ENCODE measurements around the gene MYO15B. TPM values are rescaled to one million over a fixed set of nuclear protein-coding genes. Genes with fewer than 3 reads are reported as not detected.
"Not testable (repeated sequence)": the region's sequence is repeated elsewhere in the genome, so short reads cannot be mapped to it uniquely, and the experiment has no call there.

The MYO15B gene
- total RNA-seq, 1 experiment from 2014 or later = 7.1 TPM

- no peak for TF ChIP-seq CTCF (conservative IDR thresholded peaks at IDR 0.05; ENCODE audit: low read depth, low read length)
- no peak for TF ChIP-seq EZH2phosphoT487 (IDR thresholded peaks at IDR 0.05; ENCODE audit: borderline replicate concordance, low read length)
- no peak for TF ChIP-seq EZH2 (IDR thresholded peaks at IDR 0.05; ENCODE audit: low read length, unreplicated experiment)
- Histone ChIP-seq H3K36me3 (ENCODE audit: low read depth, low read length) (no peaks in the 10 kb centered on the region; the same call in 1 of the 2 replicates), H3F3A (ENCODE audit: low read length, unreplicated experiment) (no peaks in the 10 kb centered on the region), H4K20me1 (ENCODE audit: low read length) (no peaks in the 10 kb centered on the region), H3K4me2 (ENCODE audit: low read length) (no peak overlapping the region), H3K27me3 (ENCODE audit: low read length) (no peaks in the 10 kb centered on the region), H3K4me1 (ENCODE audit: insufficient read depth, low read length) (no peaks in the 10 kb centered on the region), H3K9me3 (ENCODE audit: low read length) (no peaks in the 10 kb centered on the region), H3K27ac (ENCODE audit: low read length) (no peak overlapping the region), H3K9me2 (replicated peaks; ENCODE audit: low read length) (no peaks in the 10 kb centered on the region), H2AFZ (ENCODE audit: low read length) (no peak overlapping the region), H3K9ac (ENCODE audit: low read length) (no peak overlapping the region), H3K79me2 (ENCODE audit: low read length) (no peaks in the 10 kb centered on the region), H3K4me3 (ENCODE audit: low read length) (no peak overlapping the region)
- intact Hi-C loops (cut with micrococcal nuclease) = no loop called here
- ChIA-PET CTCF (no interaction called here), POLR2A (ENCODE audit: unreplicated experiment) (no interaction called here)
- DNase-seq (no peak), ATAC-seq (no peak)
- no TSS peak for BruUV-seq (replicated peaks)
Observed at GRCh38 chr17:75575728-75576127, 11.9 kb upstream of the MYO15B start.

DNA sequence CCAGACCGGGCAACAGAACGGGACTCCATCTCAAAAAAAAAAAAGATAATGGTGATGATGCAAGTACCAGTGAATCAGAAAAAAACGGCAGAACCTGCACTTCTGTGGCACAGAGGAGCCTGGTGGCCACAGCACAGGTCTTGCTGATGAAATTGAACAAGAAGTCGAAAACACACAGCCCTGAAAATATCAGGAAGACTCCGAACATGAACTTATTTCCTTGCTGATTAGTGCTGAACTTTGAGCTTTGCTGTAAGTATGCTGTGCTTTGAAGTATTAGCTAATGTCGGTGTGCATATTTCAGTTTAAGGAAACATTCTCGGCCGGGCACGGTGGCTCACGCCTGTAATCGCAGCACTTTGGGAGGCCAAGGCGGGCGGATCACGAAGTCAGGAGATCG is 10.9 kb upstream of the MYO15B start:
- Histone ChIP-seq H3K27ac (ENCODE audit: low read length) (no peak overlapping the region), H3K4me3 (ENCODE audit: low read length) (no peak overlapping the region), H3K9ac (ENCODE audit: low read length) (no peak overlapping the region), H4K20me1 (ENCODE audit: low read length) (no peaks in the 10 kb centered on the region), H3K9me2 (replicated peaks; ENCODE audit: low read length) (no peaks in the 10 kb centered on the region), H3K4me1 (ENCODE audit: insufficient read depth, low read length) (no peaks in the 10 kb centered on the region), H2AFZ (ENCODE audit: low read length) (no peak overlapping the region), H3K4me2 (ENCODE audit: low read length) (no peak overlapping the region), H3K79me2 (ENCODE audit: low read length) (no peaks in the 10 kb centered on the region), H3F3A (ENCODE audit: low read length, unreplicated experiment) (no peaks in the 10 kb centered on the region), H3K9me3 (ENCODE audit: low read length) (no peaks in the 10 kb centered on the region), H3K36me3 (ENCODE audit: low read depth, low read length) (no peaks in the 10 kb centered on the region; the same call in 1 of the 2 replicates), H3K27me3 (ENCODE audit: low read length) (no peaks in the 10 kb centered on the region)
- ATAC-seq = no peak
- no peak for DNase-seq
- CTCF ChIA-PET = no interaction called here
- no TSS peak for BruUV-seq (replicated peaks)
- POLR2A ChIA-PET (ENCODE audit: unreplicated experiment) = no interaction called here
- TF ChIP-seq CTCF (conservative IDR thresholded peaks at IDR 0.05; ENCODE audit: low read depth, low read length) (no peak), EZH2phosphoT487 (IDR thresholded peaks at IDR 0.05; ENCODE audit: borderline replicate concordance, low read length) (no peak), EZH2 (IDR thresholded peaks at IDR 0.05; ENCODE audit: low read length, unreplicated experiment) (no peak)
- intact Hi-C loops (cut with micrococcal nuclease) = no loop called here

GRCh38 chr17:75581121-75581725 is 6.4 kb upstream of the MYO15B start:
- POLR2A ChIA-PET (ENCODE audit: unreplicated experiment); H3K9ac ChIP-seq (ENCODE audit: low read length); H2AFZ ChIP-seq (ENCODE audit: low read length); H3K36me3 ChIP-seq (ENCODE audit: low read depth, low read length); H3F3A ChIP-seq (ENCODE audit: low read length, unreplicated experiment); H4K20me1 ChIP-seq (ENCODE audit: low read length); DNase-seq; H3K4me2 ChIP-seq (ENCODE audit: low read length); ATAC-seq; H3K4me1 ChIP-seq (ENCODE audit: insufficient read depth, low read length); H3K9me3 ChIP-seq (ENCODE audit: low read length); H3K79me2 ChIP-seq (ENCODE audit: low read length); H3K27ac ChIP-seq (ENCODE audit: low read length); H3K9me2 ChIP-seq (replicated peaks; ENCODE audit: low read length); H3K4me3 ChIP-seq (ENCODE audit: low read length); BruUV-seq (replicated peaks); H3K27me3 ChIP-seq (ENCODE audit: low read length): not testable (repeated sequence)
- CTCF ChIA-PET = interaction anchor here (0.6 kb wide), 1 partner anchor 56 kb away, joined by 3 read pairs; the partner anchor contains the start of gene LLGL2
- intact Hi-C loops (cut with micrococcal nuclease) = loop anchor here (10.0 kb wide), 1 partner anchor 156 kb away; no protein-coding TSS in a partner anchor

DNA sequence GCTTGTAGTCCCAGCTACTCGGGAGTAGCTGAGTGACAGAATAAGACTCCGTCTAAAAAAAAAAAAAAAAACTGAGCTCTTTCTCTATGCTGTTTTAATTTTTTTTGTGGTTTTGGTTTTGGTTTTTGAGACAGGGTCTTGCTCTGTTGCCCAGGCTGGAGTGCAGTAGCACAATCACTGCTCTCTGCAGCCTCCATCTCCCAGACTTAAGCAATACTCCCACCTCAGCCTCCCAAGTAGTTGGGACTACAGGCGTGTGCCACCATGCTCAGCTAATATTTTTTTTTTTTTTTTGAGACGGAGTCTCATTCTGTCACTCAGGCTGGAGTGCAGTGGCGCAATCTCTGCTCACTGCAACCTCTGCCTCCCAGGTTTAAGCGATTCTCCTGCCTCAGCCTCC is 4.4 kb upstream of the MYO15B start:
- H3K9me2 ChIP-seq (replicated peaks; ENCODE audit: low read length); H3K9ac ChIP-seq (ENCODE audit: low read length); H4K20me1 ChIP-seq (ENCODE audit: low read length); H3K79me2 ChIP-seq (ENCODE audit: low read length); DNase-seq; H3K4me1 ChIP-seq (ENCODE audit: insufficient read depth, low read length); H3K9me3 ChIP-seq (ENCODE audit: low read length); ATAC-seq; BruUV-seq (replicated peaks); H3K4me3 ChIP-seq (ENCODE audit: low read length); H3K4me2 ChIP-seq (ENCODE audit: low read length); CTCF ChIA-PET; H3K27me3 ChIP-seq (ENCODE audit: low read length); H3K27ac ChIP-seq (ENCODE audit: low read length); H3K36me3 ChIP-seq (ENCODE audit: low read depth, low read length); H3F3A ChIP-seq (ENCODE audit: low read length, unreplicated experiment); H2AFZ ChIP-seq (ENCODE audit: low read length): not testable (repeated sequence)
- POLR2A ChIA-PET (ENCODE audit: unreplicated experiment) = interaction anchor here (0.6 kb wide), 1 partner anchor 17 kb away, joined by 7 read pairs; no protein-coding TSS in a partner anchor
- intact Hi-C loops (cut with micrococcal nuclease) = loop anchor here (10.0 kb wide), 1 partner anchor 158 kb away; no protein-coding TSS in a partner anchor

Data from PC-3 (cell line).